Stomach (tissue), 4 donors: ENCODE measurements around the gene SNX9.

Experiments
- CTCF ChIP-seq, 7 experiments: fragments of 450-650 bp in 4 of 7; fragments of 200-600 bp in 3 of 7; sonication (generic) in 3 of 7; IDR thresholded peaks; one replicate each; pipeline ENCODE4 v1.5.1; 2016 to 2019; ENCODE audit warnings: antibody characterized with exemption in 7 of 7, control low read depth in 2 of 7, mild to moderate bottlenecking in 1 of 7
- EP300 ChIP-seq: sonication (generic); formaldehyde crosslinking; IDR thresholded peaks from one replicate; pipeline ENCODE4 v1.6.1; 2017; ENCODE audit warnings: antibody characterized with exemption
- POLR2A ChIP-seq, 4 donors: fragments of 450-650 bp; IDR thresholded peaks; one replicate each; pipeline ENCODE4 v1.6.1; 2016; ENCODE audit warnings: antibody characterized with exemption in 4 of 4, control low read depth in 2 of 4, mild to moderate bottlenecking in 1 of 4, moderate library complexity in 1 of 4
- POLR2AphosphoS5 ChIP-seq, 3 donors: sonication (generic); formaldehyde crosslinking; IDR thresholded peaks; one replicate each; pipeline ENCODE4 v1.6.1; 2016; ENCODE audit warnings: antibody characterized with exemption in 3 of 3

GRCh38 chr6:157984128-157984527, 161.1 kb downstream of the SNX9 start:
- TF ChIP-seq POLR2A (IDR thresholded peaks at IDR 0.05) (no peak), CTCF (IDR thresholded peaks at IDR 0.05) (no peak), EP300 (no peak), POLR2AphosphoS5 (IDR thresholded peaks at IDR 0.05) (no peak)
